HEK293T (cell line): ENCODE results near the gene NPAS3.

Experiments used
- BHLHE40 ChIP-seq: fragments of 450-650 bp; IDR thresholded peaks from 2 replicates; pipeline ENCODE4 v1.6.1; 2016; ENCODE audit warnings: mild to moderate bottlenecking, moderate library complexity, borderline replicate concordance
- CTBP1 ChIP-seq: fragments of 450-650 bp; IDR thresholded peaks from 2 replicates; pipeline ENCODE4 v1.6.1; 2016; ENCODE audit warnings: borderline replicate concordance
- ELF4 ChIP-seq: fragments of 450-650 bp; IDR thresholded peaks from 2 replicates; pipeline ENCODE4 v1.6.1; 2017; ENCODE audit warnings: antibody characterized with exemption
- FOXA1 ChIP-seq: fragments of 450-650 bp; IDR thresholded peaks from 2 replicates; pipeline ENCODE4 v1.6.1; 2016; ENCODE audit warnings: mild to moderate bottlenecking
- FOXK2 ChIP-seq: fragments of 450-650 bp; IDR thresholded peaks from 2 replicates; pipeline ENCODE4 v1.6.1; 2016; ENCODE audit warnings: mild to moderate bottlenecking
- FOXM1 ChIP-seq: fragments of 450-650 bp; IDR thresholded peaks from 2 replicates; pipeline ENCODE4 v1.6.1; 2017; ENCODE audit warnings: mild to moderate bottlenecking, borderline replicate concordance
- HDGF ChIP-seq: fragments of 450-650 bp; IDR thresholded peaks from 2 replicates; pipeline ENCODE4 v1.6.1; 2017; ENCODE audit warnings: antibody characterized with exemption, borderline replicate concordance
- LEF1 ChIP-seq: fragments of 450-650 bp; IDR thresholded peaks from 2 replicates; pipeline ENCODE4 v1.6.1; 2017; ENCODE audit warnings: mild to moderate bottlenecking, borderline replicate concordance
- NFRKB ChIP-seq: fragments of 450-650 bp; IDR thresholded peaks from 2 replicates; pipeline ENCODE4 v1.6.1; 2016; ENCODE audit warnings: mild to moderate bottlenecking, moderate library complexity
- PKNOX1 ChIP-seq: fragments of 450-650 bp; IDR thresholded peaks from 2 replicates; pipeline ENCODE4 v1.6.1; 2016
- SP1 ChIP-seq: fragments of 450-650 bp; IDR thresholded peaks from 2 replicates; pipeline ENCODE4 v1.6.1; 2017
- TARDBP ChIP-seq: fragments of 450-650 bp; IDR thresholded peaks from 2 replicates; pipeline ENCODE4 v1.6.1; 2016
- ZNF384 ChIP-seq: fragments of 450-650 bp; IDR thresholded peaks from 2 replicates; pipeline ENCODE4 v1.6.1; 2016

GRCh38 chr14:33114331-33114730 is 175.7 kb downstream of the NPAS3 start:
- TF ChIP-seq ELF4 = no peak
- no peak for TF ChIP-seq FOXM1
- no peak for TF ChIP-seq PKNOX1
- TF ChIP-seq BHLHE40 = no peak
- TF ChIP-seq SP1 = no peak
- no peak for TF ChIP-seq LEF1
- no peak for TF ChIP-seq ZNF384
- no peak for TF ChIP-seq HDGF
- no peak for TF ChIP-seq CTBP1
- no peak for TF ChIP-seq TARDBP
- no peak for TF ChIP-seq FOXK2
- TF ChIP-seq FOXA1 = no peak
- no peak for TF ChIP-seq NFRKB
